Measurements from ENCODE around the gene CHIA.
"Not testable (repeated sequence)": the region's sequence is repeated elsewhere in the genome, so short reads cannot be mapped to it uniquely, and the experiment has no call there.

Gene CHIA

GRCh38 chr1:111286912-111287311 lies 3.7 kb upstream of the CHIA start:
- DNase-seq = no peak

GRCh38 chr1:111289371-111289770 lies 1.3 kb upstream of the CHIA start:
- no peak for DNase-seq

DNA sequence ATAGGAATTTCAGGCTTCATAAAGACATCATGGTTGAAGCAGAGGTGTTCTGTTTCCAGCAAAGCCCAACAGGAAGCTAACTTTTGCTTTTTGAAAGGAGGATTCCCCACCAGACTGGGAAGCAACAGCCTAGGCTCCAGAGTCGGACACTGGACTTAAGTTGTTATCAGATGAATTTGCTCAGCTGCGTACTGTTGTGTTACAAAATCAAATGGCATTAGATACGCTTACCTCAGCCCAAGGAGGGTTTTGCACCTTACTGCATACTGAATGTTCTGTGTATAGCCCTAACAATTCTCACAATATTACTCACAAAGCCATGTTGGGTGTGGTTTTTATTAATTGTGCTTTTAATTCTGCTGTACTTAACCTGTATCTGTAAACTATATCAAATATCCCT lies 547 bp upstream of the CHIA start:
- DNase-seq = no peak

GRCh38 chr1:111294390-111294789 lies 3.7 kb downstream of the CHIA start:
- DNase-seq = no peak

DNA sequence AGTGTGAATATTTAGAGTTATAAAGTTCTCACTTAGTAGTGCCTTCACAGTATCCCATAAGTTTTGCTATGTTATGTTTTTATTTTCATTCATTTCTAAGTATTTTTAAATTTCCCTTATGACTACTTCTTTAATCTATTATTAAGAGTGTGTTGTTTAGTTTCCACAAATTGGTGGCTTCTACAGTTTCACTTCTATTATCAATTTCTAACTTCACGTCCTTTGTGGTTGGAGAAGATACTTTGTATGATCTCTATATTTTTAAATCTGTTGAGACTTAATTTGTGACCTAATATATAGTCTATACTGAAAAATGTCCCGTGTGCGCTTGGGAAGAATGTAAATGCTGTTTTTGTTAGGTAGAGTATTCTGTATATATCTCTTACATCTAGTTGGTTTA lies 11.7 kb downstream of the CHIA start:
- DNase-seq = no peak

- no peak for DNase-seq
Measured at GRCh38 chr1:111309690-111310089, 19.0 kb downstream of the CHIA start.

- no peak for DNase-seq
Measured at GRCh38 chr1:111318523-111318922, 27.9 kb downstream of the CHIA start.

DNA sequence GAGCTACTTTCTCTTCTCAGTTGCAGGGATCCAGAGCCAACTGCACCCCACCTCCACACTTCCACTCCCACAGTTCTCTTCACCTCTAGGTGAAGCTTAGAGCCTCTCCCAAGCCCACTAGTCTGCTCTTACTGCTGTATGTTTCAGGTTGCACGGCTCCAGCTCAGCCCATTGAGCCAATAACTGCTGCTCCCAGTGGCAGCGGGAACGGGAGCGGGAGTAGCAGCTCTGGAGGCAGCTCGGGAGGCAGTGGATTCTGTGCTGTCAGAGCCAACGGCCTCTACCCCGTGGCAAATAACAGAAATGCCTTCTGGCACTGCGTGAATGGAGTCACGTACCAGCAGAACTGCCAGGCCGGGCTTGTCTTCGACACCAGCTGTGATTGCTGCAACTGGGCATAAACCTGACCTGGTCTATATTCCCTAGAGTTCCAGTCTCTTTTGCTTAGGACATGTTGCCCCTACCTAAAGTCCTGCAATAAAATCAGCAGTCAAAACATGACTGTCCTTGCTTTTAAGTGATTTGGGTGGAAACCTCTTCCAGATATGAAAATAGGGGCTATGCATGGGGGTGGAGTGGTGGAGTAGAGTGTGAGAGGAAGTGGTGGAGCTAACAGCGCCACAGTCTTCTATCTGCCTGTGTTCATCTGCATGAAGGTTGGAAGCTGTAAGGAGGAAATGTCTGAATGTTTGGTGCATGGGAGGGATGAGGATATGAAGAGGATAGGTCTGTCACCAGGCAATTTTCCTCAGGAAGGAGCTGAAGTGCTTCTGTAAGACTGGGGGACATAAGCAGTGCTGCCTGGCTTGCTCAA lies 29.6 kb downstream of the CHIA start:
- no peak for DNase-seq

DNA sequence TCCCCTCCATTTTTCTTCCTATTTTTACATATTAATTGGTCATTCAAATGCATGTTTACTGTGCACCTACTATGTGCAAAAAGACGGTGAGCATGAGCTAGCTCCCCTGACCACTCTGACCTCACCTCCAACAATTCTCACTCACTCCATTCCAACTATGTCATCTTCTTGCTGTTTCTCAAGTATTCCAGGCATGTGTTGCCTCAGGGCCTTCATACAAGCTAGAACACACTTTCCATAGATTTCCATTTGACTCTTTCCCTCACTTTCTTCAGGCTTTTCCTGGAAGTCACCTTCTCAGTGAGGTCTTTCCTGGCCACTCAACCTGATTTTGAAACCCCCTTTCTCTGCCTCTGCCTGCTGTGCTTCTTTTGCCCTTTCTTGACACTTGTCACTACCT lies 32.6 kb downstream of the CHIA start:
- no peak for DNase-seq

DNA sequence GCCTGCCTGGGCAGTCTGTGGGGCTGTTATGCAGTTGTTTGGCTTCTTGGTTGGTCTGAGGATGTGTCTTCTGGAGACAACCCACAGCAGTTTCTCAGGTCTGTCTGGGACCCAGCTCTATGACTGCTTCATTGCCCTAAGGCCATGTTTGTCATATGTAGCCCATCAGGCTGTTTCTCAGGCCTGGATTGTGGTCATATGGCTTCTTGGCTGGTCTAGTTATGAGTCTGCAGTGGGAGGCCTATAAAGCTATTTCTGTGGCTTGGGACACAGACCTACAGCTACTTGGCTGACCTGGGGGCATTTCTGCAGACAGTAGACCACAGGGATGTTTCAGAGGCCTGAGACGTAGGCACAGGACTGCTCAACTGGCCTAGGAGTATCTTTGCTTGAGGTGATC lies 41.5 kb downstream of the CHIA start:
- no peak for DNase-seq

DNA sequence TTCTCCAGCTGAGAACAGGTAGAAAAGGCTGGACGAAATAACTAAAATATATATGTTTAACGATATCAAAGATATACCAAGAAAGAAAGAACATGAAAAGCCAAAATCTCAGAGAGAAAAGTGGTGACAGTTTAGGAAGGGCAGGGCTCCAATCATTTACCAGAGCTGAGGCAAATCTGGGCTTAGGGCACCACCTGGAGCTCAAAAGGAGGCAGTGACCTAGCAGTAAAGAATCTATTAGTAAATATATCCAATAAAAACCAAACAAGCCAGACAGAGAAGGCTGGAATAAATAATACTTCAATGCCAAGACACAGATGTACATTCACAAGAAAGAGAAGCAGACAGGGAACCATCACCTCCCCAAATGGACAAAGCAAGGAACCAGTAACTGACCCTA lies 43.5 kb downstream of the CHIA start:
- peak; percentile 62 for DNase-seq

DNA sequence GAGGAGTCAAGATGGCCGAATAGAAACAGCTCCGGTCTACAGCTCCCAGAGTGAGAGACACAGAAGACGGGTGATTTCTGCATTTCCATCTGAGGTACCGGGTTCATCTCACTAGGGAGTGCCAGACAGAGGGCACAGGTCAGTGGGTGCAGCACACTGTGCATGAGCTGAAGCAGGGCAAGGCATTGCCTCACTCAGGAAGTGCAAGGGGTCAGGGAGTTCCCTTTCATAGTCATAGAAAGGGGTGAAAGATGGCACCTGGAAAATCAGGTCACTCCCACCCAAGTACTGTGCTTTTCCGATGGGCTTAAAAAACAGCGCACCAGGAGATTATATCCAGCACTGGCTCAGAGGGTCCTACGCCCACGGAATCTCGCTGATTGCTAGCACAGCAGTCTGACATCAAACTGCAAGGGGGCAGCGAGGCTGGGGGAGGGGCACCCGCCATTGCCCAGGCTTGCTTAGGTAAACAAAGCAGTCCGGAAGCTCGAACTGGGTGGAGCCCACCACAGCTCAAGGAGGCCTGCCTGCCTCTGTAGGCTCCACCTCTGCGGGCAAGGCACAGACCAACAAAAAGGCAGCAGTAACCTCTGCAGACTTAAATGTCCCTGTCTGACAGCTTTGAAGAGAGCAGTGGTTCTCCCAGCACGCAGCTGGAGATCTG lies 44.7 kb downstream of the CHIA start:
- not testable (repeated sequence) for DNase-seq

- DNase-seq = not testable (repeated sequence)
Measured at GRCh38 chr1:111338849-111339248, 48.2 kb downstream of the CHIA start.

DNA sequence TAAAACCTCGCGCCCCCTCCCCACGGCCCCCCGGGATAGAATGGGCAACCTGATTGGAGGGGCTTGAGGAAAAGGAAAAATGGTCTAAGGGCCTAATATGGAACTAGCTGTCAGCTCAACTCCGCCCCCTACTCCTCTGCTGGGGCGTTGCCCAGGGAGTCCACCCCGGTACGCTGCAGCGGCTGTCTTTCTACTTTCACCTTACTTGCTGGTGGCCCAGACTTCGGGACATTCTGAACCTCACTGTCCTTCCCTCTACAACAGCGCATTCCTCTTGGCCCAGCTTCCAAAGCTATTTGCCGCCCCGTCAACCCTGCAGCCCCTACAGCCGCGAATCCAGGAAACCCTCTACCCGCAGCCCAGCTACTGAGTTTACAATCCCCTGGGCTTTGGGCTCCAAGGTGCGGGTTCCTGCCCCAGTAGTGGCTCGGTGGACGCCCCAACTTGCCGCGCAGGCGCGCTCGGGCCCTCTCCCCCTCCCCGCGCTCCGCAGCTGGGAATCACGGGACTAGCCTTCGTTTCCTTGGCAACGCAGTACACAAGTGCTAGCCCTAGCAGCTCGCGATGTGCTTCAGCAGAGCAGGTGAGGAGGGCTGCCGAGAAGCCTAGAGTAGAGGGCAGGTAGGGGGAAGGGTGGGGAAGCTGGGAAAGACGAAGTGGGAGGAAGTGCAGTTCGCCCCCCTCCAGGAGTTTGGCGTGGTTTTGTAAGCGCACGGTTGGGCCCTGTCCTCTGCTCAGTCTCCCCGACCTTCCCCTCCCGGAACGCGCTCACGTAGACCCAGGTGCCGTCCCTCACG lies 55.6 kb downstream of the CHIA start:
- peak; percentile 84 for DNase-seq

- DNase-seq = no peak
Measured at GRCh38 chr1:111347026-111347425, 56.4 kb downstream of the CHIA start.

DNA sequence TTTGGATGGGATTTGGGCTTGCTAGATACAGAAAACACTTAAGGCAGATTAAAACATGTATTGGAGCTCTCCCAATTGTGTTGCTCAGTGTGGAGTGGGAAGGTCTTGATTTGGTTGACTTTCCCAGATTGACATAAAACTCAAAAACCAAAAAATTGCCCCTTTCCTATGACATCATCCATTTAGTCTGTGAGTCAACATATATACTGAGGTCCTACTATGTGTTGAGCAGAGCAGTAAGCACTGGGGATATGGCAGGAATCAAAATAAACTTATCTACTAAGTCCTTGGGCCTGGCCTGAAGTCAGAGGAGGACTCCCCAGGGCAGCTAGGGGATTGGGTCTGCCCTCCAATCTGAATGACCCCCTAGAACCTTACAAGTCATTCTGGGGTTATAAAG lies 61.0 kb downstream of the CHIA start:
- DNase-seq = no peak

DNA sequence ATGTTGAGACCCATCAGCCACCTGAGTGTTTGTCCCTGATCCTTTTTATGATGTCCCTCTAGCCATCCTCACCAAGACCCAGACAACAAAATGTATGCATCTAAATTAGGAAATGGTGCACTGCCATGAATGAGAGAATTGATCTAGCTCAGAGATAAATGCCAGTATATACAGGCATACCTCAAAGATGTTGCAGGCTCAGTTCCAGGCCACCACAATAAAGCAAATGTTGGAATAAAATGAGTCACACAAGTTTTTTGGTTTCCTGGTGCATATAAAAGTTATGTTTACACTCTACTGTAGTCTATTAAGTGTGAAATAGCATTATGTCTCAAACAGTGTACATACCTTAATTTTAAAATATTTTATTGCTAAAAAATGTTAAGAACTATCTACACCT lies 63.9 kb downstream of the CHIA start:
- no peak for DNase-seq

DNA sequence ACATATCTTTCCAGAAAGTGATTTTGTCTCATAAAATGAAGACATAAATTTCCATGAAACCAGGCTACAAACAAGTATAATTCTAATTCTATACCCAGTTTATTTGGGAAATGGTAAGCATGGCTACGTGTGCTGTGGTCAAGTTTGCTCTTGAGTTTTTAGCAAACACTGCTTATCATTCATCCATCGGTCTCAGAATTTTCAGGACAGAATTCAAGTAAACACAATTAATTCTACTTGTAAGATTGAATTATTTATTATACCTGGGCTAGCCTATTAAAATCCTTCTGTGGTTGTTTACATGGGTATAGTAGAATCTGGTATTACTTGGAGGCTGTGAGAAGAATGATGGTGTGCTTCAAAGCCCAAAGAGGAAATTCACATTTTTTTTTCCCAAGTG lies 68.3 kb downstream of the CHIA start:
- no peak for DNase-seq

DNA sequence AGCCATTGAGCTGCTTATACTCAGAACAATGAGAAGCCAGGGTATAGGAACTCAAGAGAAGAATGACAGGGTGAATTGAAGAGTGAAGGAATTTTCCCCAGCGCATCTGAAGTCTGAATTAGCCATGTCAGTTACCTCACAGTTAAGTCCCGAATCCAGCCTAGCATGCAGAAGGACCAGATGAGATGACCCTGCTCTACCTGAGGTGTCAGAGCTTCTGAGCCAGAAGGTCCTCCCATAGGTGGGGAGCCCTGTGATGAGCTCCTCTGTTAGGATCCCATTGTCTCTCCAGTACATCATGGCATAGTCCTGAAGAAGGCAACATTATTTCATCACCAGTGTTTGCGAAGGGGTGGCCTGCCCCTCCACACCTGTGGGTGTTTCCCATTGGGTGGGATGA lies 68.7 kb downstream of the CHIA start:
- no peak for DNase-seq

- not testable (repeated sequence) for DNase-seq
Measured at GRCh38 chr1:111360257-111360656, 69.6 kb downstream of the CHIA start.

- DNase-seq = no peak
Measured at GRCh38 chr1:111361761-111362160, 71.1 kb downstream of the CHIA start.

GRCh38 chr1:111364690-111365089 lies 74.0 kb downstream of the CHIA start:
- no peak for DNase-seq

GRCh38 chr1:111366256-111366655 lies 75.6 kb downstream of the CHIA start:
- no peak for DNase-seq

GRCh38 chr1:111369177-111369576 lies 78.5 kb downstream of the CHIA start:
- no peak for DNase-seq
